Endothelial cell of umbilical vein (primary cell): Measurements from ENCODE around the gene SDCCAG8. TPM values are rescaled to one million over a fixed set of nuclear protein-coding genes. Genes with fewer than 3 reads are reported as not detected.

Experiments
- BruUV-seq: library from RNA; stranded (reverse); fragments of 400-500 nt; replicated peaks from 2 replicates; lab custom pipeline; 2021; lab: Mats Ljungman, UMichigan
- CTCF ChIA-PET: fragments of 300-600, 350-600 bp; sonication (Branson Sonifier 250); formaldehyde crosslinking; loops from one replicate; lab custom pipeline; 2021; ENCODE audit warnings: antibody characterized with exemption, inconsistent platforms; lab: Charles Lee
- POLR2A ChIA-PET: fragments of 300-600, 350-600 bp; sonication (Branson Sonifier 250); formaldehyde crosslinking; loops from one replicate; lab custom pipeline; 2021; ENCODE audit warnings: antibody characterized with exemption, inconsistent platforms; lab: Charles Lee
- DNase-seq: peaks from one replicate; pipeline ENCODE4 v3.0.0-alpha.2; 2011; ENCODE audit warnings: low read depth, low spot score
- FAIRE-seq: peaks from 2 replicates; lab custom pipeline; 2011; peaks lifted over from hg19 to GRCh38; lab: Jason Lieb, UNC
- H2AFZ ChIP-seq: 2 replicates; pipeline ENCODE4 v1.6.0; 2012; ENCODE audit warnings: low read depth, low read length, control low read depth, inconsistent platforms
- H3K27ac ChIP-seq: 2 replicates; pipeline ENCODE4 v1.5.1; 2011; ENCODE audit warnings: low read depth, mild to moderate bottlenecking, control low read depth, low read length, moderate library complexity; ENCODE audit not compliant: insufficient read depth
- H3K27me3 ChIP-seq, 2 experiments: 2 replicates each; pipeline versions ENCODE4 v1.6.0 to v1.6.1; 2011; ENCODE audit warnings: low read length in 2 of 2, mixed read lengths in 1 of 2; ENCODE audit not compliant: control insufficient read depth in 2 of 2, insufficient read depth in 2 of 2
- H3K36me3 ChIP-seq, 2 experiments: 2 replicates in 1 of 2; 3 replicates in 1 of 2; pipeline ENCODE4 v1.5.1; 2011; ENCODE audit warnings: low read length in 2 of 2, mild to moderate bottlenecking in 1 of 2, moderate library complexity in 1 of 2; ENCODE audit not compliant: control insufficient read depth in 2 of 2, insufficient read depth in 2 of 2; ENCODE audit errors: extremely low read depth in 1 of 2
- H3K4me1 ChIP-seq: 3 replicates; pipeline ENCODE4 v1.5.1; 2011; ENCODE audit warnings: mild to moderate bottlenecking, low read length; ENCODE audit not compliant: control insufficient read depth, insufficient read depth; ENCODE audit errors: extremely low read depth
- H3K4me2 ChIP-seq: 2 replicates; pipeline ENCODE4 v1.6.1; 2011; ENCODE audit warnings: low read length, control low read depth, mixed read lengths; ENCODE audit not compliant: insufficient read depth
- H3K4me3 ChIP-seq, 3 experiments: fragments of 200-600 bp in 1 of 3; sonication (generic), shearing (Covaris generic) in 1 of 3; replicated peaks in 1 of 3; 2 replicates each; pipeline ENCODE4 v1.5.1; 2011 to 2016; ENCODE audit warnings: control low read depth in 3 of 3, low read length in 3 of 3, mild to moderate bottlenecking in 2 of 3, inconsistent platforms in 1 of 3, low read depth in 1 of 3, moderate library complexity in 1 of 3; ENCODE audit not compliant: insufficient read depth in 1 of 3
- H3K79me2 ChIP-seq: 2 replicates; pipeline ENCODE4 v1.6.0; 2012; ENCODE audit warnings: low read length, inconsistent platforms; ENCODE audit not compliant: control insufficient read depth, insufficient read depth
- H3K9ac ChIP-seq: replicated peaks from 2 replicates; pipeline ENCODE3; 2011; ENCODE audit warnings: low read length, control low read depth; ENCODE audit not compliant: insufficient read depth; ENCODE audit errors: extremely low read depth
- H3K9me1 ChIP-seq: replicated peaks from 3 replicates; pipeline ENCODE4 v1.6.0; 2011; ENCODE audit warnings: mild to moderate bottlenecking, low read length; ENCODE audit not compliant: control insufficient read depth, insufficient read depth; ENCODE audit errors: extremely low read depth
- H3K9me3 ChIP-seq: replicated peaks from 2 replicates; pipeline ENCODE4 v1.5.1; 2012; ENCODE audit warnings: low read length, inconsistent platforms; ENCODE audit not compliant: control insufficient read depth, insufficient read depth
- H4K20me1 ChIP-seq: replicated peaks from 2 replicates; pipeline ENCODE3; 2011; ENCODE audit warnings: mild to moderate bottlenecking, low read length; ENCODE audit not compliant: control insufficient read depth, insufficient read depth; ENCODE audit errors: extremely low read depth
- EZH2 ChIP-seq: IDR thresholded peaks from 2 replicates; pipeline ENCODE4 v1.6.1; 2012; ENCODE audit warnings: borderline replicate concordance, low read depth, mild to moderate bottlenecking, moderate library complexity, low read length, inconsistent platforms; ENCODE audit not compliant: severe bottlenecking
- FOS ChIP-seq: IDR thresholded peaks from 2 replicates; pipeline ENCODE4 v1.6.1; 2011; ENCODE audit warnings: mild to moderate bottlenecking, low read length, moderate library complexity, borderline replicate concordance; ENCODE audit not compliant: insufficient read depth
- GATA2 ChIP-seq: IDR thresholded peaks from 2 replicates; pipeline ENCODE4 v1.7.0; 2011; ENCODE audit warnings: low read depth, mild to moderate bottlenecking, moderate library complexity, mixed read lengths, low read length; ENCODE audit not compliant: insufficient read length, insufficient read depth
- JUN ChIP-seq: IDR thresholded peaks from 2 replicates; pipeline ENCODE4 v1.6.1; 2011; ENCODE audit warnings: borderline replicate concordance, low read depth; ENCODE audit not compliant: insufficient read length, insufficient read depth
- MYC ChIP-seq: IDR thresholded peaks from one replicate; pipeline ENCODE4 v1.6.1; 2011; ENCODE audit warnings: mild to moderate bottlenecking, low read depth, low read length
- POLR2A ChIP-seq: IDR thresholded peaks from 2 replicates; pipeline ENCODE4 v1.6.1; 2012; ENCODE audit warnings: low read depth, mild to moderate bottlenecking, control low read depth, low read length
- POLR2AphosphoS5 ChIP-seq: IDR thresholded peaks from 2 replicates; pipeline ENCODE4 v1.6.1; 2012; ENCODE audit warnings: low read depth, mild to moderate bottlenecking, control low read depth, low read length, moderate library complexity; ENCODE audit not compliant: insufficient read depth
- dilution Hi-C: fragments of 300-500 bp; cut with MboI; formaldehyde crosslinking; loops from one replicate; pipeline ENCODE4 v1.15.0; 2019; ENCODE audit warnings: low sequenced_read_pairs; ENCODE audit not compliant: extremely low pct_ligation_motif_present
- intact Hi-C: fragments of 100-400 bp; cut with micrococcal nuclease; formaldehyde crosslinking; loops from one replicate; pipeline ENCODE4 v1.10.0; 2022
- polyA plus RNA-seq, 4 experiments: library from polyadenylated mRNA; depleted of rRNA in 3 of 4; stranded (reverse) in 3 of 4; unstranded in 1 of 4; fragments of >200 nt; gene quantifications; 2 replicates each; pipeline versions ENCODE4 v1.2.1 to v1.2.3, GENCODE V29; 2011 to 2012; ENCODE audit warnings: missing spikeins in 1 of 4
- total RNA-seq: library from RNA; stranded (reverse); gene quantifications from 2 replicates; pipeline ENCODE4 v1.2.3, GENCODE V29; 2021
- TF ChIP-seq, protein P1 (sequence below): IDR thresholded peaks from 2 replicates; pipeline ENCODE4 v1.6.1; 2011; ENCODE audit not compliant: insufficient read depth, insufficient read length
- TF ChIP-seq, protein P2 (sequence below), 2 donors: IDR thresholded peaks; 1 replicate in 1 of 2; 2 replicates in 1 of 2; pipeline ENCODE4 v1.5.1; 2011; ENCODE audit warnings: low read length in 2 of 2, mild to moderate bottlenecking in 2 of 2, moderate library complexity in 2 of 2, control low read depth in 1 of 2, inconsistent platforms in 1 of 2, low read depth in 1 of 2; ENCODE audit not compliant: insufficient read depth in 1 of 2; ENCODE audit errors: extremely low read depth in 1 of 2

SDCCAG8 gene
- total and polyA plus RNA-seq, 2 donors (not counting 3 experiments of a cell fraction or from before 2014, with no cell fraction given), result 14.6 to 25.7 TPM

DNA sequence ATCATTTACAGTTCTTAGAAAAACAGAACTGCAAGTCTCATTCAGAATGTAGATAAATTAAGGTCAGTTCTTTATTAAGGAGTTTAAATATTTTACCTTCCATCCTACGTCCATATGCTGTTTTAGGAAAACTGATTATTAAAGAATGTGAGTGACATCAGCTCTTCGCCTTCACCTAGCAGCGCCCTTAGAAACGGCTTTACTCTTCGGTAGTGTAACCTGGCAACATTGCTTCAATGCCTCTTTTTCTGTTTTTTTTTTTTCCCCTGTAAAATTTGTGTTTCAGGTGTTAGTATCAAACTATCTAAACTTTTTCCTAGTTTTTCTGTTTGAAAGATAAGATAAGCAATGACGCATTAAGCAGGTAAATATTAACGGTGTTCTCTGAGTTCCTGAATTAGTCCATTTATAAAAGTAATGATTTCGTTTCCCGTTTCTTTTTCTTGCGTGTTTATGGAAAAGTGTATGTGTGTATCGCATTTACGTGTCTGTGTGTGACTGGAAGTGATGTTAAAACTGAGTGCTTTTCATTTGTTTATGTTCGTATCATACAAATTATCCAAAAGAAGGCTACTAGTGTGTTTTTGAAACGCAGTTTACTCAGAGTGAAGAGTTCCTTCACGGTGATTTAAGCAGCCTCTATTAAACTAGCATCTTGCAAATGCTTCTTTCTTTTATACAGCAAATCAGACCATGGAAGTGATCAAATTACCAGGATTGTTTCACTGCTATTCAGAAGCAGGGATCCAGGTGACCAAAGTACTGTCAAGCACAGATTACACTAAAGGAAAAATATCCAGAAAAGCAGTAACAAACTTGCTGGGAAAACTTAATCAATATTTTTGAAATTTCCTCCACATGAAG lies 139.0 kb downstream of the SDCCAG8 start:
- no peak overlapping the region for H2AFZ ChIP-seq
- no peak for DNase-seq
- intact Hi-C loops, result no loop called here
- ChIA-PET POLR2A (no interaction called here), CTCF (interaction anchor here (1.1 to 2.5 kb wide), 2 partner anchors 8 to 15 kb away, joined by 3 to 13 read pairs; no protein-coding TSS in a partner anchor)
- no peaks in the 10 kb centered on the region for H3K9me3 ChIP-seq
- peaks cover 16% of the 10 kb centered on the region for H3K4me1 ChIP-seq
- H3K4me2 ChIP-seq, result no peak overlapping the region
- FAIRE-seq, result no peak
- no peaks in the 10 kb centered on the region for H3K9me1 ChIP-seq
- no peak overlapping the region for H3K4me3 ChIP-seq
- no peaks in the 10 kb centered on the region for H3K79me2 ChIP-seq
- H3K27me3 ChIP-seq, result no peaks in the 10 kb centered on the region
- no TSS peak for BruUV-seq
- H3K27ac ChIP-seq, result no peak overlapping the region
- no peak overlapping the region for H3K9ac ChIP-seq
- TF ChIP-seq, protein P1, sequence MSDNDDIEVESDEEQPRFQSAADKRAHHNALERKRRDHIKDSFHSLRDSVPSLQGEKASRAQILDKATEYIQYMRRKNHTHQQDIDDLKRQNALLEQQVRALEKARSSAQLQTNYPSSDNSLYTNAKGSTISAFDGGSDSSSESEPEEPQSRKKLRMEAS, result no peak
- TF ChIP-seq POLR2A (no peak), MYC (no peak), EZH2 (no peak), JUN (no peak)
- H3K36me3 ChIP-seq, result no peaks in the 10 kb centered on the region
- no peaks in the 10 kb centered on the region for H4K20me1 ChIP-seq
- dilution Hi-C loops, result no loop called here

DNA sequence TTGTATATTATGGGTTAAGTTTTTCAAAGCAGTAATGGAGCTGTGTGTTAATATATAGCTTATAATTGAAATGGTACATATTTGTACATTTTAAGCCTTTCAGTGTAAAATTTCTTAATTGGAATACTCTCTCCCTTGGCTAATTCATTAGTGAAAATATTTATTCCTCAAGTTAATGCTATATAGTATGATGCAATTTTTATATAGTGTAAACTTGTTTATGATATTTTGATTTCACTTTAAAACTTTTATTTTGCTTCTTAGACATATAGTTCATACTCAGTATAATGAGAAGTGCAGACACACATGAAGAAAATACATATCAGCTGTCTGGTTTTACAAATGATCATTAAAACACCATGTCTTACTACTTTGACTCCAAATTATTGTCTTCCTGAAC lies 140.6 kb downstream of the SDCCAG8 start:
- intact Hi-C loops (no loop called here), dilution Hi-C loops (no loop called here)
- Histone ChIP-seq H3K9ac (no peak overlapping the region), H3K4me2 (no peak overlapping the region), H3K36me3 (no peaks in the 10 kb centered on the region), H3K27ac (no peak overlapping the region), H3K27me3 (no peaks in the 10 kb centered on the region), H3K9me1 (no peaks in the 10 kb centered on the region), H3K79me2 (no peaks in the 10 kb centered on the region), H4K20me1 (no peaks in the 10 kb centered on the region), H3K9me3 (no peaks in the 10 kb centered on the region), H3K4me1 (peaks cover under 1% of the 10 kb centered on the region), H2AFZ (no peak overlapping the region), H3K4me3 (no peak overlapping the region)
- DNase-seq (no peak), FAIRE-seq (no peak)
- CTCF ChIA-PET, result interaction anchor here (1.2 to 2.5 kb wide), 2 partner anchors 11 to 14 kb away, joined by 3 to 13 read pairs; no protein-coding TSS in a partner anchor
- no peak for TF ChIP-seq JUN
- TF ChIP-seq, protein P2, sequence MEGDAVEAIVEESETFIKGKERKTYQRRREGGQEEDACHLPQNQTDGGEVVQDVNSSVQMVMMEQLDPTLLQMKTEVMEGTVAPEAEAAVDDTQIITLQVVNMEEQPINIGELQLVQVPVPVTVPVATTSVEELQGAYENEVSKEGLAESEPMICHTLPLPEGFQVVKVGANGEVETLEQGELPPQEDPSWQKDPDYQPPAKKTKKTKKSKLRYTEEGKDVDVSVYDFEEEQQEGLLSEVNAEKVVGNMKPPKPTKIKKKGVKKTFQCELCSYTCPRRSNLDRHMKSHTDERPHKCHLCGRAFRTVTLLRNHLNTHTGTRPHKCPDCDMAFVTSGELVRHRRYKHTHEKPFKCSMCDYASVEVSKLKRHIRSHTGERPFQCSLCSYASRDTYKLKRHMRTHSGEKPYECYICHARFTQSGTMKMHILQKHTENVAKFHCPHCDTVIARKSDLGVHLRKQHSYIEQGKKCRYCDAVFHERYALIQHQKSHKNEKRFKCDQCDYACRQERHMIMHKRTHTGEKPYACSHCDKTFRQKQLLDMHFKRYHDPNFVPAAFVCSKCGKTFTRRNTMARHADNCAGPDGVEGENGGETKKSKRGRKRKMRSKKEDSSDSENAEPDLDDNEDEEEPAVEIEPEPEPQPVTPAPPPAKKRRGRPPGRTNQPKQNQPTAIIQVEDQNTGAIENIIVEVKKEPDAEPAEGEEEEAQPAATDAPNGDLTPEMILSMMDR (IDR thresholded peaks at IDR 0.05; ENCODE audit: extremely low read depth in 1 of 2, insufficient read depth in 1 of 2, low read depth in 1 of 2, low read length in 2 of 2), result no peak
- TF ChIP-seq FOS, result no peak
- no peak for TF ChIP-seq EZH2
- TF ChIP-seq, protein P1, result no peak
- TF ChIP-seq POLR2AphosphoS5, result no peak
- no peak for TF ChIP-seq GATA2
- TF ChIP-seq MYC, result no peak
- TF ChIP-seq POLR2A, result no peak
- no TSS peak for BruUV-seq
- POLR2A ChIA-PET, result no interaction called here
